ENCODE results near the gene ELMO1. TPM values are rescaled to one million over a fixed set of nuclear protein-coding genes. Genes with fewer than 3 reads are reported as not detected.

Gene ELMO1
- total and polyA plus RNA-seq, 2 of the 13 experiments (the other 11 are each of a cell fraction or from before 2014, with no cell fraction given) = 0.11 to 0.17 TPM

DNA sequence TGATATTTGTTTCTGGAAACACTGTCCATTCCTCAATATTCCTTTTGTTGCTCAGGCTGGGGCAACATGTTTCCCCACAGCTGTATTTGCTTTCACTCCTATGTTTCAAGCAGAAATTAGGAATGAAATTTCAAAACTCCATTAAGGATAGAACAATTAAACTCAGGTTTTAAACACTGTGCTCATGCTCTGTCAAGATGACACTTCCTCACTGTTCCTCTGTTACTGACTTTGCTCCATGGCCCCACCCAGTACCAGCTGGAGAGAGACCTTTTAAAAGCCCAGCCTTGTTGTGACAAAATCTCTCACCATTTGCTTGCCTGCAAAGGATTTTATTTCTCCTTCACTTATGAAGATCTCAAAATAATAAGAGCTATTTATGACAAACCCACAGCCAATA lies 197.4 kb downstream of the ELMO1 start:
- H3K27me3 ChIP-seq (ENCODE audit: control insufficient read depth in 1 of 2, insufficient read depth in 2 of 2, low read length in 2 of 2) = no peaks in the 10 kb centered on the region
- H3K9ac ChIP-seq (ENCODE audit: insufficient read depth, low read depth, low read length) = no peak overlapping the region
- ATAC-seq (no peak), FAIRE-seq (no peak), DNase-seq (ENCODE audit: low spot score) (no peak)
- no peak overlapping the region for H3K4me3 ChIP-seq (replicated peaks in 1 of 3; ENCODE audit: insufficient read depth in 1 of 3, low read depth in 2 of 3, low read length in 3 of 3)
- no peak overlapping the region for H2AFZ ChIP-seq (ENCODE audit: low read length)
- BruUV-seq (replicated peaks) = no TSS peak
- no peak for TF ChIP-seq AHDC1 (CRISPR knock-in tag; IDR thresholded peaks at IDR 0.05; ENCODE audit: borderline replicate concordance)
- TF ChIP-seq ARNTL (CRISPR knock-in tag; IDR thresholded peaks at IDR 0.05) = no peak
- no peak for TF ChIP-seq SNRNP70 (IDR thresholded peaks at IDR 0.05; ENCODE audit: low read depth, low read length)
- no peak for TF ChIP-seq ZNF3 (CRISPR knock-in tag; IDR thresholded peaks at IDR 0.05)
- no peak for TF ChIP-seq TAF1 (CRISPR knock-in tag; IDR thresholded peaks at IDR 0.05)
- TF ChIP-seq KAT7 (CRISPR knock-in tag; IDR thresholded peaks at IDR 0.05; ENCODE audit: borderline replicate concordance) = no peak
- no peak for TF ChIP-seq STAG1 (CRISPR knock-in tag; IDR thresholded peaks at IDR 0.05)
- TF ChIP-seq XRCC5 (optimal IDR thresholded peaks at IDR 0.05; ENCODE audit: low read length) = no peak
- TF ChIP-seq KDM2A (CRISPR knock-in tag; IDR thresholded peaks at IDR 0.05; ENCODE audit: borderline replicate concordance, low read depth) = no peak
- TF ChIP-seq CTCF (CRISPR knock-in tag; IDR thresholded peaks at IDR 0.05) = no peak
- TF ChIP-seq ZNF549 (CRISPR knock-in tag; IDR thresholded peaks at IDR 0.05) = no peak
- TF ChIP-seq ZEB1 (IDR thresholded peaks at IDR 0.05; ENCODE audit: insufficient replicate concordance, low read depth) = no peak
- TF ChIP-seq KAT2B (IDR thresholded peaks at IDR 0.05; ENCODE audit: borderline replicate concordance, low read depth, low read length) = no peak
- TF ChIP-seq ZNF678 (CRISPR knock-in tag; IDR thresholded peaks at IDR 0.05) = no peak
- TF ChIP-seq MTF2 (CRISPR knock-in tag; IDR thresholded peaks at IDR 0.05; ENCODE audit: borderline replicate concordance) = no peak
- TF ChIP-seq NFIC (IDR thresholded peaks at IDR 0.05; ENCODE audit: low read length) = no peak
- H3K4me2 ChIP-seq (ENCODE audit: low read depth, low read length) = no peak overlapping the region
- no peaks in the 10 kb centered on the region for H3K79me2 ChIP-seq (ENCODE audit: insufficient read depth, low read length)
- H3K4me1 ChIP-seq (ENCODE audit: insufficient read depth, low read length) = no peaks in the 10 kb centered on the region
- no peak overlapping the region for H3K27ac ChIP-seq (ENCODE audit: extremely low read length, insufficient read depth, low read length)
- no peaks in the 10 kb centered on the region for H4K20me1 ChIP-seq (ENCODE audit: insufficient read depth, low read length)
- H3K36me3 ChIP-seq (replicated peaks in 1 of 2; ENCODE audit: control insufficient read depth in 1 of 2, insufficient read depth in 2 of 2, low read length in 2 of 2) = no peaks in the 10 kb centered on the region
- in situ Hi-C loops (cut with HindIII; ENCODE audit: extremely low pct_ligation_motif_present, low pct_unique_long_range_greater_than_20kb) = no loop called here
- POLR2A ChIA-PET = no interaction called here
- intact Hi-C loops (cut with micrococcal nuclease; ENCODE audit: unreplicated experiment) = no loop called here
- no peaks in the 10 kb centered on the region for H3K9me3 ChIP-seq (ENCODE audit: low read length)
- CTCF ChIA-PET (ENCODE audit: low intra/inter-chr PET ratio, low total read pairs) = no interaction called here

Data from HepG2 (cell line).